HG03045 (cell line): ENCODE measurements around the gene SYNE2.
A peak's percentile ranks its signal among the peaks of the same experiment; 100 is the strongest.

ENCODE experiments used
- ATAC-seq: cut with Tn5 transposase; IDR thresholded peaks from one replicate; pipeline ENCODE4 v1.9.1; 2021; ENCODE audit warnings: mild to moderate bottlenecking, moderate library complexity; ENCODE audit not compliant: unreplicated experiment

SYNE2 gene

DNA sequence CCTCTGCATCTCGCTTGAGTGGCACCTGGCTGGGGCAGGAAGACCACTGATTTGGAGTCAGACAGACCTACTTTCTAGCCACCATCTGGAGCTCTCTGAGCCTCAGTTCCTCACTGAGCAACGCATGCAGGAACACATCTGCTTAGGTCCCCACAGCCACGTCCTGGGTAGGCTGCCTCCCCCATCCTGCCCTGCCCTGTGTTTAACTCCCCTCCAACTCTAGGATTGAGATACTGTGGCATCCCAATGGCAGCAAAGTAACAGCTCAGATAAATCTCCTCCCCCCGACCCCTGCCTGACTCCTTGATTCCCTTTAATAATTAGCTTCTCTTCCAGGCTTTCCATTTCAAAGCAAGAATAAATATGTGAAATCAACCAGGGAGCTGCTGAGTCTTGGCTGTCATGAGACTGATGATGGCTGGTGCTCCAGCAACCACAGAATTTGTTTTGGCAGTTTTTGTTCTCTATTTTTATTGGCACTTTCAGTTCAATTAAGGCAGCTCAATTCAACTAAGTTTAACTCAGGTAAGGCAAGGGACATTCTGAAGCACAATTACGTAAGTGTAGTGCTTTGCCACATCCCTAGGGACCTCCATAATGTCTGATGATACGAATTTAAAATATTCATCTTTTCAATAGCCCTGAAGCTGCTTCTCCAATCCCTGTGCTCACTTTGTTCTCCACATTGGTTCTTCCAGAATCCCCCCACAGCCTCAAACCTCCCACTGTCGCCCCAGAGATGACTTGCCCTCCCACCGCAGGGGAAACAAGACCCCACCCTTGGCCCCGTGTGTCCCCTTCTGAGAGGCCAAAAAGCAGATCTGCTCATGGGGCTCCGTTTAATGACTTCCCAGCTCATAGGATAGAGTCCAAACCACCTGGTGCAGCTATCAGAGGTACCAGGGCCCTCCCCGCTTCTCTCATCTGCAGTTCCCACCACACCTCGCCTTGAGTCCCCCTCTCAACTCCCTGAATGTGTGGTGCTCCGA, 383.1 kb downstream of the SYNE2 start:
- peak; percentile 67 for ATAC-seq

DNA sequence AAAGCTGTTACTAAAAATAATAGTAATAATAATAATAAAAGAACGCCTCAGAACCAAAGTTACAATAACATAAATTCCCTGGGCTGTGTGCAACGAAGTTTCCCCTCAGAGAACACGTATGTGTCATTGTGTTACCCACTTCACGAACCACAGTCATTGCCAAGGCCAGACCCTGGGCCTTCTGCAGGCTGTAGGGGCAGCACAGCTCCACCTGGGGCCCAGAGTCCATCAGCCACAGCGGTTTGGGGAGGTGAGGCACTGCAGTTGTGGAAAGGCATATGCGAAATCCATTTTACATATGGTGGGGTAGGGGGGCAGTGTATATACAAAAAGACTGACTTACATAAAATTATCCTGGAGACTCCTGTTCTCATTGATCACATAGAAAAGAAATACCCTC, 385.2 kb downstream of the SYNE2 start:
- ATAC-seq, result no peak

DNA sequence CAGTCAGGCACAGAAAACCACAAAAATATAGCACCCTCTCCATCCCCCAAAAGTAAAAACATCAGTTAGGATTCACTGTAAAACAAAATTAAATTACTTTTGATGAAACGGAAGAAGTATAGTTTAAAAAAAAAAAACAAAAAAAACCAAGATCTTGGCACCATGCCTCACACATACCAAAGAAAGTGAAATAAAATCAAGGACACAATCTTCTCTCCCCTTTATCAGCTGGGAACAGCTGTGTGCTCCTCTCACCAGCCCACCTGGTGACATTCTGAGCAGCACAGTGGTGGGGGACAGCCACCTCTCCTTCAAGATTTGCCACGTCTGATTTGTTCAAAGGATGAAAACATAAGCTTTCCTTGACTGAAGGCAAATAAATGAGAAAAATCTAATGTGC, 385.8 kb downstream of the SYNE2 start:
- ATAC-seq, result no peak

DNA sequence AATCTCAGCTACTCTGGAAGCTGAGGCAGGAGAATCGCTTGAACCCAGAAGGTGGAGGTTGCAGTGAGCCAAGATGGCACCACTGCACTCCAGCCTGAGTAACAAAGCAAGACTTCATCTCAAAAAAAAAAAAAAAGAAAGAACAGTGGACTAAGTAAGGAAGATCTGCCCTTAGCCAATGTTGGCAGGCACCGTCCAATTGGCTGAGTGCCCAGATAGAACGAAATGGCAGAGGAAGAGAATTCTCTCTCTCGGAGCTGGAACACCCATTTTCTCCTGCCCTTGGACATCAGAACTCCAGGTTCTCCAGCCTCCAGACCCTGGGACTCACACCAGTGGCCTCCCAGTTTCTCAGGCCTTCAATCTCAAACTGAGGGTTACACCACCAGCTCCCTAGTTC, 391.5 kb downstream of the SYNE2 start:
- ATAC-seq, result no peak

DNA sequence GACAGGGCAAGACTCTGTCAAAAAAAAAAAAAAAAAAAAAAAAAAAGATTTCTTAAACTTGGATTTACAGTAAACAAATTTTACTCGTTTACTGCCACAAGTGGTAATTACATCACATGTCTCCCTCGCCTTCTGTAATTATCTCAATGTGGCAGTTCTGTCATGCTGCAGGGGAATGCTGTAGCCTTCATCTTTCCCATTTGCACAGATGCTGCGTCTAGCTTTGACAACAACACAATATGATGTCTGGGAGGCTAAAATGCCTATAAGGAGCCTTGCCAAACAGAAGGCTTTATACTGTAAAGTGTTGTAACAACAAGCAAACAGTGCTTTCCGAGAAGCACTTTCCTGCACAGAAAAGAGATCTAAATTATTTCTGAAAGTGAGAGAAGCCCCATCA, 392.7 kb downstream of the SYNE2 start:
- no peak for ATAC-seq

DNA sequence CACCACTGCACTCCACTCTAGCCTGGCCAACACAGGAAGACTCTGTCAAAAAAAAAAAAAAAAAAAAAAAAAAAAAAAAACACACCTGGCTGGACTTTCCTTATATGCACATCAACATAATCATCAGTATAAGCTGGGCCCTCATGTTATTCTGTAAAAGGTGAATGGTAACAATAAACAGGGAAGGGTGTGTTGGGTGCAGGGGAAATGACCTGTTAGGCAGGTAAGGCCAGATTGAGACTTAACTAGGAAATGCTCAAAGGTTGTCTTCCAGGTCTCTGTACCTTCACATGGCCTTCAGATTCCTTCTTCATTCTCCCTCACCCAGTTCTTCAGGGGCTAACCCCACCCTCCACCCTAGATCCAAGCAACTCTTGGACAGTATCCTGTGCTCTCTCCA, 393.9 kb downstream of the SYNE2 start:
- no peak for ATAC-seq

DNA sequence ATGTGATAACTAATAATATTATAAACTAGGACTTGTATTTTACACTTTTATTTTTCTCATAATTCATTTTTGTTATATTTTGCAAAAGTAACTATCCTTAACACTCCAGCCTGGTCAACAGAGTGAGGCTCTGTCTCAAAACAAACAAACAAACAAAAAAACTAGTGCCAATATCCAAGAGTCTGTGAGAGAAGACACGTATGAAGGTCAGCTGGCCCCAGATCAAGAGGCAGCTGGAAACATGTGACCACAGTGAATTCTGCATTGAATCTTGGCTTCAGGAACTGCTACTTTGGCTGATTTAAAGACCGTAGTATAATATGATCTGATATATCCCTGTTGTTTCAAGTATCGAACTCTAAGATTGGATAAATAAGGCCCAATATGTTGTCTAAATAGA, 394.4 kb downstream of the SYNE2 start:
- ATAC-seq, result no peak

DNA sequence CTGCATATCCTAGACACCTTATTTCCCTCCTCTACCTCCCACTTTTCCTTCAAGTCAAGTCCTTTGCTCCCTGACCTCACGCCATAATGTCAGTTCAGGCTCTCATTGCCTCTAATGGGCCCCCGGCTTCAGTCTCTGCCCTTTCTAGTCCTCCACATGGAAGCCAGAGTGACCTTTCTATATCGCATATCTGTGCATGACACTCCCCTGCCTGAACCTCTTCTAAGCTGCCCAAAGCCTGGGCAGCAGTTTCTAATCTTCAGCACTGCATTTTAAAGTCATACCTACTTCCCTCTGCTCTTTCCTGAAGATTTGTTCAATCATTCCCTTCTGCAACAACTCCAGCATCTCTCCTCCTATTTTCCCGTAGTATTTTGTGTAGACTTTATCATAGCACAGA, 395.9 kb downstream of the SYNE2 start:
- ATAC-seq, result no peak

DNA sequence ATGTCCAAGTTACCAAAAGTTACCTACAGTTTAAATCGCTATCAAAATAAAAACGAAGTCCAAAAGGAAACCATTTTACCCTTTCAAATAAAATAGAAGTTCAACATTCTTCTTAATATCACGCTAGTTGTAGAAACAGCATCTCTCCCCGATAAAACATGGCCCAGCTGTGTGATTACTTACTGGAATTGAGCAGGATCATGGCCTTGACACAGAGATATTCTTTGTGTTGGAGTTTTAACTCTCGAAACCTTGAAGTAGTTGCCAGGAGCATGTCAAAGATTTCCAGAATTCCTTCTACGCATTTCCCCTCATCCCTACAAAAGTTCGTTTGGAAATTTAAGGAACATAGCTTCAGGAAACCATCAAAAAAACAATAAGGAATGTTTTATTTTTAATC, 396.6 kb downstream of the SYNE2 start:
- ATAC-seq, result no peak

DNA sequence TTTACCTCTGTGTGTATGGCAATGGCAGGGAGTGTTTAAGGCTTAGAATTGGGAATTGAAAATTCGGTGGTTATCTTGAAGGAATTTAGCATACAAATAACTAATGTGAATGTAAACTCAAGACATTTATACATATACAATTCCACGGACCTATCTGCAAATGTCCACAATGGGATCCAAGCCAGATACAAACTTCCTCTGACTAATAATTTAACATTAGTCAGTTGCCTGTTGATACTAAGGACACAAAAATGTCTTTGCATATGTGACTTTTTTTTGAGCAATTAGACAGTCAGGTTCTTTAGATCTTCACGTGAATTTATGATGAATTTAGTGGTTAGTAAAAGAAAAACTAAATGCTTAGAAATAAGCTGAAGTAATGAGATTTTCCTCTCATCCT, 400.9 kb downstream of the SYNE2 start:
- ATAC-seq, result no peak

DNA sequence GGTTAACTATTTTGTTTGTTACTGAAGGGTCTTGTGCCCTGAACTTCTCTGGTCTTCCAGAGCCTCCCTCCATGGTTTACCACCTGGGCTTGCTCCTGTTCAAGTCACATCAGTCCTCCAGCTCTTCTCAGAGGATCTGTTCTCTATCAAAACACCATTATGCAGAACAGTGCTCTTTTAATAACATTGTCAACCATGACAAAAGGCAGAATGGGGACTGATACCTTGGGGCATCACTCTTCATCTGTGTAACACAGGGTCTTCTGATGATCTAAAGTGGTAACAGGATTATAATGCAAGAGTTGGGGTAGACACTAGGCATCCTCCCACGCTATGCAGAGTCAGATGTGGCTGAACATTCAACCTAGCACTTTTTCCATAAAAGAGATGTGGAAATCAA, 403.0 kb downstream of the SYNE2 start:
- ATAC-seq, result no peak

DNA sequence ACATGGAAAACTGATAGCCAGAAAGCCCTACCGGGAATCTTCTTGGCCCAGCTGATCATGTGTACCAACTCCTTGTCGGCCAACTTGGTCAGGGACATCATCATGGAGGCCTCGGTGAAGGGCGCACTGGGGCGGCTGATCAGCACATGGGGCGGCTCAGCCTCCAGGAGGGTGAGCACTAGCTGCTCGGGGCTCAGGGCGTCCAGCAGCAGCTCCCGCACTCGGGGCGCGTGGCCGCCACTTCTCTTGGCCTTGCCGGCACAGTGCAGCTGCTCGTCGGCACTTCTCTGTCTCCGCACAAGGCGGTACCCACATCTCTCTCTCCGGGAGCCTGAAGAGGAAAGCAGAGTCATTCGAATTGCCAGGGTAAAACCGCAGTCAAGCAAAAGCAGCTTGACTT, 407.6 kb downstream of the SYNE2 start:
- no peak for ATAC-seq

DNA sequence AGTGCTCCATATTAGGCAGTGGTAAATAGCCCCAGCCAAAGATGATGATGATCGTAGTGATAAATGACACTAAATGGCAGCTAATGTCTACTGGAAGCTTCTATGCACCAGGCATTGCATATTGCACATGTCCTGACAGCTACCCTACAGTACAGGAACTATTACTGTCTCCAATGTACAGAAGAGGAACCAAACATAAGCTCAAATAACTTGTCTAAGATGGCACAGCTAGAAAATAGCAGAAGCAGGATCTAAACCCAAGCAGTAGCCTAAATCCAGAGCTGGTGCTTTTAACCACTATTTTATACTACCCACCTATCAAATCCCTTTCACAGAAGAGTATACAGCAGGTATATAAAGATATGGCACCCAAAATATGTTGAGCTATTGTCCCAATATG, 412.4 kb downstream of the SYNE2 start:
- ATAC-seq, result no peak

DNA sequence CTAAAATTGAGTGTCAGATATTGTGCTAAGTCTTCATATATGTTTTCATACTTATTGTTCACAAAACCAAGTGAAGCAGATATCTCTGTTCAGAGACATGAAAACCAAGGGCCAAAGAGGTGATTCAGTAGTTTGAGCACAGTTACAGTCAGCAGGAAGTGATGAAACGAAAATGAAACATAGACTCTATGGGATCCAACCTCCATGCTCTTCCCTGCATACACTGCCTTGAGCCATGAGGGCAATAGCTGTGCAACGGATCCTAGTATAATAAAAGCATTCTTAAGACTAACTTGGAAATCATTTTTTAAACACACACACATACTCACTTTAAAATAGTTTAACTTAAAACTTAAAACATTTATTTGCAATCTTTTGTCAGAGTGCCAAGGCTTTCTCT, 413.4 kb downstream of the SYNE2 start:
- ATAC-seq, result no peak

DNA sequence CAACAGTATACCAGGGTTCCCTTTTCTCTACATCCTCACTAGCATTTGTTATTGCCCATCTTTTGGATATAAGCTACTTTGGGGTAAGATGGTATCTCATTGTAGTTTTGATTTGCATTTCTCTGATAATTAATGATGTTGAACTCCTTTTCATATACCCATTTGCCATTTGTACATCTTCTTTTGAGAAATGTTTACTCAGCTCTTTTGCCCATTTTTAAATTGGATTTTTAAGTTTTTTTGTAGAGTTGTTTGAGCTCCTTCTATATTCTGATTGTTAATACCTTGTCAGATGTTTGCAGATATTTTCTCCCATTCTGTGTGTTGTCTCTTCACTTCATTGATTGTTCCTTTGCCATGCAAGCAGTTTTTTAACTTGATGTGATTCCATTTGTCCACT, 419.2 kb downstream of the SYNE2 start:
- ATAC-seq, result no peak
